GM12878 (cell line): Measurements from ENCODE around the gene EYA2. TPM values are rescaled to one million over a fixed set of nuclear protein-coding genes. Genes with fewer than 3 reads are reported as not detected.

Source experiments
- microRNA-seq: library from miRNA; unstranded; fragments of <30 nt; microRNA quantifications from one replicate; pipeline ENCODE4, GENCODE V29; 2018
- polyA plus RNA-seq, 11 experiments: library from polyadenylated mRNA; depleted of rRNA in 4 of 11; unstranded in 6 of 11; stranded (reverse) in 5 of 11; fragments of >200 nt; fragmentation: Nextera tagmentation in 4 of 11; fragmentation: Illumina TruSeq in 1 of 11; extraction: Ambion mirVana in 4 of 11; extraction: Trizol in 1 of 11; gene quantifications; 1 replicate in 1 of 11; 2 replicates in 10 of 11; pipeline versions ENCODE4 v1.2.1 to v1.2.3, GENCODE V29; 2011 to 2016; ENCODE audit warnings: inconsistent platforms in 2 of 11, missing spikeins in 2 of 11, low read depth in 1 of 11
- small RNA-seq: library from RNA; depleted of rRNA; stranded (forward); fragments of <200 nt; gene quantifications from one replicate; pipeline ENCODE3, GENCODE V24; 2014
- total RNA-seq, 4 experiments: library from RNA; depleted of rRNA in 3 of 4; stranded (reverse); fragments of >200 nt in 3 of 4; fragmentation: Illumina TruSeq in 1 of 4; extraction: Trizol in 1 of 4; gene quantifications; 2 replicates each; pipeline versions ENCODE4 v1.2.1 to v1.2.3, GENCODE V29; 2013 to 2021

EYA2 gene
- total and polyA plus RNA-seq, 10 of the 15 experiments (the other 5 are each of a cell fraction or from before 2014, with no cell fraction given), result 0.20 TPM; not detected in 9

Small RNAs within 50 kb of the gene (microRNA-seq; reads per million reads assigned to microRNA genes)
- gene MIR3616, result not detected

Small RNAs within 50 kb of the gene (small RNA-seq; reads per million reads assigned to genes)
- not detected for gene MIR3616

Other genes with a start within 250 kb of the EYA2 start
- gene SLC13A3, start 243.4 kb upstream of the EYA2 start, total RNA-seq (2014; rRNA removed), result not detected in 2 replicates
- 0.09 TPM in 1 of 2 replicates, not detected in the other for gene SLC13A3, start 243.4 kb upstream of the EYA2 start, total RNA-seq (2014; rRNA removed; fragmentation: Illumina TruSeq; extraction: Trizol)
- 0.48 TPM in 1 of 2 replicates, not detected in the other for gene SLC13A3, start 243.4 kb upstream of the EYA2 start, total RNA-seq (2021)
- gene SLC13A3, start 243.4 kb upstream of the EYA2 start, polyA plus RNA-seq (2011; rRNA removed), result 0.45 and 0.76 TPM in 2 replicates
- 0.03 TPM in 1 of 2 replicates, not detected in the other for gene SLC13A3, start 243.4 kb upstream of the EYA2 start, polyA plus RNA-seq (2014; fragmentation: Illumina TruSeq; extraction: Trizol)
- under 1 TPM; 0.04 to 0.05 TPM for gene SLC13A3, start 243.4 kb upstream of the EYA2 start, polyA plus RNA-seq (2014; fragmentation: Nextera tagmentation; extraction: Ambion mirVana)
- 0.06 and 0.24 TPM in 2 replicates for gene SLC13A3, start 243.4 kb upstream of the EYA2 start, polyA plus RNA-seq (2014; rRNA removed)
- gene SLC13A3, start 243.4 kb upstream of the EYA2 start, polyA plus RNA-seq (2016; fragmentation: Nextera tagmentation; extraction: Ambion mirVana), result not detected
- 23.1 and 25.8 TPM in 2 replicates for gene TP53RK, start 205.4 kb upstream of the EYA2 start, total RNA-seq (2014; rRNA removed)
- 14.6 and 14.8 TPM in 2 replicates for gene TP53RK, start 205.4 kb upstream of the EYA2 start, total RNA-seq (2014; rRNA removed; fragmentation: Illumina TruSeq; extraction: Trizol)
- gene TP53RK, start 205.4 kb upstream of the EYA2 start, total RNA-seq (2021), result 14.3 and 15.5 TPM in 2 replicates
- gene TP53RK, start 205.4 kb upstream of the EYA2 start, polyA plus RNA-seq (2011; rRNA removed), result 19.8 and 24.7 TPM in 2 replicates
- 12.8 and 14.1 TPM in 2 replicates for gene TP53RK, start 205.4 kb upstream of the EYA2 start, polyA plus RNA-seq (2014; fragmentation: Illumina TruSeq; extraction: Trizol)
- gene TP53RK, start 205.4 kb upstream of the EYA2 start, polyA plus RNA-seq (2014; fragmentation: Nextera tagmentation; extraction: Ambion mirVana), result 1 to 10 TPM; 3.8 to 6.2 TPM
- gene TP53RK, start 205.4 kb upstream of the EYA2 start, polyA plus RNA-seq (2014; rRNA removed), result 16.2 and 16.7 TPM in 2 replicates
- 10 to 100 TPM; 20.8 to 22.3 TPM for gene TP53RK, start 205.4 kb upstream of the EYA2 start, polyA plus RNA-seq (2016; fragmentation: Nextera tagmentation; extraction: Ambion mirVana)
- gene SLC2A10, start 185.2 kb upstream of the EYA2 start, total RNA-seq (2014; rRNA removed), result not detected in 2 replicates
- not detected in 2 replicates for gene SLC2A10, start 185.2 kb upstream of the EYA2 start, total RNA-seq (2014; rRNA removed; fragmentation: Illumina TruSeq; extraction: Trizol)
- gene SLC2A10, start 185.2 kb upstream of the EYA2 start, total RNA-seq (2021), result not detected in 2 replicates
- not detected in 2 replicates for gene SLC2A10, start 185.2 kb upstream of the EYA2 start, polyA plus RNA-seq (2011; rRNA removed)
- not detected in 2 replicates for gene SLC2A10, start 185.2 kb upstream of the EYA2 start, polyA plus RNA-seq (2014; fragmentation: Illumina TruSeq; extraction: Trizol)
- not detected for gene SLC2A10, start 185.2 kb upstream of the EYA2 start, polyA plus RNA-seq (2014; fragmentation: Nextera tagmentation; extraction: Ambion mirVana)
- not detected in 2 replicates for gene SLC2A10, start 185.2 kb upstream of the EYA2 start, polyA plus RNA-seq (2014; rRNA removed)
- not detected for gene SLC2A10, start 185.2 kb upstream of the EYA2 start, polyA plus RNA-seq (2016; fragmentation: Nextera tagmentation; extraction: Ambion mirVana)